PC-3 (cell line): ENCODE results near the gene ANO7. TPM values are rescaled to one million over a fixed set of nuclear protein-coding genes. Genes with fewer than 3 reads are reported as not detected.

Source experiments
- ATAC-seq: fragments of 200-7000 bp; cut with Tn5 transposase; 2 replicates; pipeline ENCODE4 v1.9.1; 2020; ENCODE audit warnings: mild to moderate bottlenecking, moderate library complexity
- BruUV-seq: library from RNA; stranded (reverse); fragments of 400-500 nt; replicated peaks from 2 replicates; lab custom pipeline; 2021; lab: Mats Ljungman, UMichigan
- CTCF ChIA-PET: fragments of 300-600 bp; sonication (Branson Sonifier 250); formaldehyde crosslinking; loops from one replicate; lab custom pipeline; 2022; ENCODE audit warnings: antibody characterized with exemption; lab: Charles Lee
- POLR2A ChIA-PET: fragments of 300-600 bp; sonication (Branson Sonifier 250); formaldehyde crosslinking; loops from one replicate; lab custom pipeline; 2022; ENCODE audit warnings: antibody characterized with exemption; ENCODE audit not compliant: unreplicated experiment; lab: Charles Lee
- DNase-seq: peaks from one replicate; pipeline ENCODE4 v3.0.0-alpha.2; 2015
- H2AFZ ChIP-seq: fragments of 300-600 bp; sonication (generic); 2 replicates; pipeline ENCODE4 v1.6.0; 2016; ENCODE audit warnings: antibody characterized with exemption, low read length
- H3F3A ChIP-seq: fragments of 300-600 bp; sonication (generic); one replicate; pipeline ENCODE4 v1.6.0; 2017; ENCODE audit warnings: antibody characterized with exemption, low read length, control low read depth, mild to moderate bottlenecking; ENCODE audit not compliant: unreplicated experiment
- H3K27ac ChIP-seq: fragments of 300-600 bp; sonication (generic); 2 replicates; pipeline ENCODE4 v1.5.1; 2016; ENCODE audit warnings: mild to moderate bottlenecking, low read length
- H3K27me3 ChIP-seq: fragments of 300-600 bp; sonication (generic); 2 replicates; pipeline ENCODE4 v1.6.1; 2016; ENCODE audit warnings: low read length, mixed read lengths
- H3K36me3 ChIP-seq: fragments of 300-600 bp; sonication (generic); 2 replicates; pipeline ENCODE4 v1.6.1; 2016; ENCODE audit warnings: low read depth, mixed run types, low read length, mixed read lengths
- H3K4me1 ChIP-seq: fragments of 300-600 bp; sonication (generic); 2 replicates; pipeline ENCODE4 v1.5.1; 2016; ENCODE audit warnings: low read length; ENCODE audit not compliant: insufficient read depth
- H3K4me2 ChIP-seq: fragments of 300-600 bp; sonication (generic); 2 replicates; pipeline ENCODE4 v1.6.0; 2016; ENCODE audit warnings: low read length
- H3K4me3 ChIP-seq: fragments of 300-600 bp; sonication (generic); 2 replicates; pipeline ENCODE4 v1.5.1; 2016; ENCODE audit warnings: mild to moderate bottlenecking, low read length, mixed read lengths
- H3K79me2 ChIP-seq: fragments of 300-600 bp; sonication (generic); 2 replicates; pipeline ENCODE4 v1.6.1; 2017; ENCODE audit warnings: low read length, mixed read lengths
- H3K9ac ChIP-seq: fragments of 300-600 bp; sonication (generic); 2 replicates; pipeline ENCODE4 v1.6.0; 2016; ENCODE audit warnings: mild to moderate bottlenecking, low read length
- H3K9me2 ChIP-seq: fragments of 300-600 bp; sonication (generic); replicated peaks from 2 replicates; pipeline ENCODE4 v1.6.1; 2016; ENCODE audit warnings: mixed run types, low read length, mixed read lengths
- H3K9me3 ChIP-seq: fragments of 300-600 bp; sonication (generic); 2 replicates; pipeline ENCODE4 v1.6.1; 2016; ENCODE audit warnings: low read length, mixed read lengths
- H4K20me1 ChIP-seq: fragments of 300-600 bp; sonication (generic); 2 replicates; pipeline ENCODE4 v1.6.1; 2016; ENCODE audit warnings: low read length, mixed read lengths
- CTCF ChIP-seq: fragments of 300-600 bp; sonication (generic); conservative IDR thresholded peaks from 2 replicates; pipeline ENCODE4 v1.5.1; 2017; ENCODE audit warnings: antibody characterized with exemption, low read depth, mild to moderate bottlenecking, low read length
- EZH2 ChIP-seq: fragments of 300-600 bp; sonication (generic); IDR thresholded peaks from one replicate; pipeline ENCODE4 v1.6.1; 2017; ENCODE audit warnings: antibody characterized with exemption, mild to moderate bottlenecking, low read length; ENCODE audit not compliant: unreplicated experiment
- EZH2phosphoT487 ChIP-seq: fragments of 300-600 bp; sonication (generic); IDR thresholded peaks from 2 replicates; pipeline ENCODE4 v1.6.1; 2018; ENCODE audit warnings: mild to moderate bottlenecking, antibody characterized with exemption, low read length, borderline replicate concordance
- intact Hi-C: fragments of 100-400 bp; cut with micrococcal nuclease; formaldehyde crosslinking; loops from 2 replicates; pipeline ENCODE4 v1.9.0; 2023
- total RNA-seq: library from RNA; depleted of rRNA; stranded (reverse); fragments of >200 nt; gene quantifications from 2 replicates; pipeline ENCODE4 v1.2.3, GENCODE V29; 2014

ANO7 gene
- total RNA-seq, 1 experiment from 2014 or later = 2.6 TPM

DNA sequence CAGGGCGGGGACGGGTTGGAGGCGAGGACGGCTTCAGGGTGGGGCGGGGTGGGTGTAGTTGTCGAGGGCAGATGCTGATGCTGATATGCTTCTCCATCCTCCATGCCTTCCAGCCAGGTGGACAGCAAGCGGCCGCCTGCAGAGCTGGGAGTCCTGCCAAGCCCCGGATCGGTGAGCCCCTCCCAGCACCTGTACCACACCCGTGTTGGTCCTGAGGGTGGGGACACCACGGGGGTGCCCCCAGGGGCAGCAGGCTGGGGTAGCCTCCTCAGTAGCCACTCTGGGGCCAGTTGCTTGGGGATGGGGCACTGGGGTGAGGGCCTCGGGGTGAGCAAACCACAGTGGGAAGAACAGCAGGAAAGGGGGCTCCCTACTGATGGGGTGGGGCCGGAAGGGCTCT lies 2.6 kb downstream of the ANO7 start:
- ChIA-PET CTCF (no interaction called here), POLR2A (no interaction called here)
- no peak for ATAC-seq

GRCh38 chr2:241193271-241193670 lies 4.8 kb downstream of the ANO7 start:
- intact Hi-C loops = no loop called here
- ATAC-seq = no peak
- Histone ChIP-seq H3K36me3 (no peaks in the 10 kb centered on the region), H3K9ac (no peak overlapping the region), H3K4me3 (no peak overlapping the region), H3K27me3 (no peaks in the 10 kb centered on the region), H3K4me2 (no peak overlapping the region), H3K27ac (no peak overlapping the region), H3F3A (no peaks in the 10 kb centered on the region), H4K20me1 (no peaks in the 10 kb centered on the region), H3K4me1 (no peaks in the 10 kb centered on the region), H3K9me3 (no peaks in the 10 kb centered on the region), H2AFZ (no peak overlapping the region), H3K9me2 (no peaks in the 10 kb centered on the region), H3K79me2 (no peaks in the 10 kb centered on the region)
- BruUV-seq = no TSS peak
- ChIA-PET POLR2A (no interaction called here), CTCF (no interaction called here)
- DNase-seq = no peak
- TF ChIP-seq EZH2phosphoT487 (no peak), CTCF (no peak), EZH2 (no peak)

More for the DNA sequence above, 2.6 kb downstream of the ANO7 start:
- TF ChIP-seq CTCF (no peak), EZH2phosphoT487 (no peak), EZH2 (no peak)
- no peaks in the 10 kb centered on the region for H3K4me1 ChIP-seq
- H3K9me3 ChIP-seq = no peaks in the 10 kb centered on the region
- no peaks in the 10 kb centered on the region for H3F3A ChIP-seq
- BruUV-seq = no TSS peak
- no peak overlapping the region for H3K4me3 ChIP-seq
- H3K79me2 ChIP-seq = no peaks in the 10 kb centered on the region
- DNase-seq = no peak
- intact Hi-C loops = no loop called here
- no peaks in the 10 kb centered on the region for H3K27me3 ChIP-seq
- H3K36me3 ChIP-seq = no peaks in the 10 kb centered on the region
- no peak overlapping the region for H3K27ac ChIP-seq
- no peak overlapping the region for H3K4me2 ChIP-seq
- H4K20me1 ChIP-seq = no peaks in the 10 kb centered on the region
- H2AFZ ChIP-seq = no peak overlapping the region
- no peak overlapping the region for H3K9ac ChIP-seq
- H3K9me2 ChIP-seq = no peaks in the 10 kb centered on the region

DNA sequence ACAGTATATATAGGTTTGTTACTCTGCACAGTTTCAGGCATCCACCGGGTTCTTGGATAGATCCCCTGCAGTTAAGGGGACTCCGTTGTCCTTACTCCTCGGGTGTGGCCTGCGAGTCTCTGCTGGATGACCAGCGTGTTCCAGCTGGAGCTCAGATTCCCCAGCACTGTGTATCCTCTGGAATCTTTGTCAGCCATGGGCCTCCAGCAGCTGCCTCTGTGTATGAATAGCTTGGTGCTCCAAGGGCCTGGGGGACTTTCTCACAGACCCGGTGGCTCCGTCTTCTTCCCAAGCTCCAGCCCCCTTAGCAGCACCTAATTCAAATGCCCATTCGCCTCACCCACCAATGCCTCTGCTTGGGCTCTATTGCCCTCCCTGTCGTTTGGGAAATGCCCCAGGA lies 6.3 kb downstream of the ANO7 start:
- DNase-seq = no peak
- Histone ChIP-seq H3K9me3 (no peaks in the 10 kb centered on the region), H3K9me2 (no peaks in the 10 kb centered on the region), H3K4me3 (no peak overlapping the region), H3K27me3 (no peaks in the 10 kb centered on the region), H3F3A (no peaks in the 10 kb centered on the region), H3K36me3 (no peaks in the 10 kb centered on the region), H3K9ac (no peak overlapping the region), H3K79me2 (no peaks in the 10 kb centered on the region), H2AFZ (no peak overlapping the region), H3K27ac (no peak overlapping the region), H4K20me1 (no peaks in the 10 kb centered on the region), H3K4me2 (no peak overlapping the region), H3K4me1 (no peaks in the 10 kb centered on the region)
- intact Hi-C loops = no loop called here
- no peak for ATAC-seq
- TF ChIP-seq CTCF (no peak), EZH2phosphoT487 (no peak), EZH2 (no peak)
- ChIA-PET CTCF (no interaction called here), POLR2A (no interaction called here)
- BruUV-seq = no TSS peak
